ENCODE measurements around the gene MBD5.

MBD5 gene

DNA sequence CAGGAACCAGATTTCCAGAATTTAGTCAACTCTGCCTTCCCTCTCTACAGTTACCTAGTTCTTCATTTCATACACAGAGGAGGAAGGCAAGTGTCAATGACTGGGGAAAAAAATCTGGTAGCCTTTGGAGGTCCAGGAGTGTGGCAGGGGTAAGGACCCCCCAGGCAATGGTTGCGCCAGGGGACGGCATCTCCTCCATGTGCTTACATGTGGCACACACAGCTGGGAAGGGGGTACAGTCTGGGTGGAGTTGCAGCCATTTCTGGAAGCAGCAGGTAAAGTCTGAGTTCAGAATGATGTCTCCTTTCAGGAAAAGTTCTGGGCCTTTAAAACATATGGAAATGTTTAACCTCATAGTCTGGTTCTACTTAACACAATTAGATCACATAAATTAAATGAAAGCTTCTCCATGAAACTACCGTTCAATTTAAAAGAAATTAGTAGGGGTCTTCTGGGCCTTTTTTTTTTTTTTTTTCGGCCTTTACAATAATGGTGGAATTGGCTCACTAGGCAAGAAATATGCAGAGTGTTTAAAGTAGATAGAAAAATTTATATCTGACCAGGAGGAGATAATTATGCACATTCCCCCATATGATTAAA lies 470.0 kb downstream of the MBD5 start:
- DNase-seq: no peak

DNA sequence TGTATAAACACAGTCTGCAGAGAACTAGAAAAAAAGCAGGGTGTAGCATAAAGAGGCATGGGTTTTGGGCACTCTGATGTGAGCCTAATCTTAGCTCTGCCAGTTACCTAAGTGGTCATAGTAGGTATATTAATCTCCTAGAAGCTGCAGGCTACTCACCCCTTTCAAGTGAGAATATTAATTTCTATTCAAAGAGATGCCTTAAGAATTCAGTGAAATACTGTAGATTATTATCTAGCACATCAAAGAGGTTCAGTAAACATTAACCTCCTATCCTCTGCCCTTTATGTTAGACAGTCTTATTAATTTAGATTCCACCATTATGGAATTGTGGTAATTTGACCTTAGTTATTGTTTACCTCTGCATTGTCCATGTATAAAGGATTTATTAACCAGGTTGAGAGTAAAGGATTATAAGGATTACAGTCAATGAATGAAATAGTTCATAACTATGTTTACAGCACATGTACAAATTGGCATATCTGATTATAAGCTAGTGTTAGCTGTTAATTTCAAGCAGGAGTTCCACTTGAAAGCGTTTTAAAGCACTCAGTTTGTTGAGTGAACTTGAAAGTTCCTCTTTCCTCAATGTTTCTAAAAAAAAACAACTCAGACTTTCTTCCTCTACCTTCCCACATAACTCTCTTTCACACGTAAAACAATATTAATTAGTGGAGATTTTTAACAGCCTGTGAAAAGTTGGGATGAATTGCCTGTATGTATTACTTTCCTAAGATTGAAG lies 473.1 kb downstream of the MBD5 start:
- DNase-seq: no peak

DNA sequence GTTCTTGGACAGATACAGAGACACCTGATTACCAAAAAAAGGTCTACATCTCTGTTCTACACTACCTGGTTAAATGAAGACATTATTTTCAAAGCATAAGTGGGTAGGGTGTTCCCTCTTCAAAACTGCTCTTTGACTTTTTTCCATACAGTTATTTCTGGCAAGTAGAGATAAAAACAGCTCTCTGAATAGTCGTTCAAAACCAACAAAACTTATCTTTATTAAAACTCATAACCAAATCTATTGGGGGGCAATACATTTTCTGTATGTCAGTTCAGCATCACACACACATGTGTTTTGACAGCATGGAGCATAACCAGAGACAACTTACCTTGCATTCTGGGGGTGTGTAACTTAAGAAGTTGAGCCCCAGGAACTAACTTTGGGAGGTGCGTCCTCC lies 474.7 kb downstream of the MBD5 start:
- no peak for DNase-seq

DNA sequence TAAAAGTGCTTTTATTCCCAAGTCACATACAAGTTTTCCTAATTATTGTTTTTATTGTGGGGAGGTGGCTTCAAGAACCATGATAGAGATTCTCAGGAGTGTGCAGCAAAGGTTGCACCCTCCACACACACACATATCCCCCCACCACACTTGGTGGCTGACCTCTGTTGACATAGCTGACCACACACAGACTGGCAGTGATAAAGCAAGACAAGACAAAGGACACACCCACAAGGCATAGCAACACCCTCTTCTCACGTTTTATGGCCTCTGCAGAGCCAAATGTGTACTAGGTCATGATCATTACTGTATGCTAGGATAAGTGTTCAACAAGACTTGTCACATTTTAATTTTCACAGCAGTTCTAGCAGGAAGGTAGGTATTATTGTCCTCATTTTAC lies 480.7 kb downstream of the MBD5 start:
- no peak for DNase-seq

DNA sequence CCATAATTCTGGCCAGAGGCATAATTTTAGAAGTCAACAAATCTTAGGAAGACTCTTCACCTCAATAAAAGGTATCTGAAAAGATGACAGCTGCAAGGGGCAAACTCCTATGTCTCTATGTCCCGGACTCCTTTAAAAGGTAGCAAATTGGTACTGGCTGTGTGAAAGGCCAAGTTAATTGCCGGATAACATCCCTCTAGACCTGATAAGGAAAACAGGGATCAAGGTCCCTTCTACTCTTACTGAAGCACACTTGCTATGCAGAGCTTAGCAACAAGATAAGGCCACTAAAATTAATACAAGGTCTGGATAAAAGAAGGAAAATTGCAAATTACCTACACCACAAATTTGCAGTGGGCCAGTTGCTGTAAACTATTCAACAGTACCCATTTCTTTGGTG lies 482.6 kb downstream of the MBD5 start:
- DNase-seq: no peak

DNA sequence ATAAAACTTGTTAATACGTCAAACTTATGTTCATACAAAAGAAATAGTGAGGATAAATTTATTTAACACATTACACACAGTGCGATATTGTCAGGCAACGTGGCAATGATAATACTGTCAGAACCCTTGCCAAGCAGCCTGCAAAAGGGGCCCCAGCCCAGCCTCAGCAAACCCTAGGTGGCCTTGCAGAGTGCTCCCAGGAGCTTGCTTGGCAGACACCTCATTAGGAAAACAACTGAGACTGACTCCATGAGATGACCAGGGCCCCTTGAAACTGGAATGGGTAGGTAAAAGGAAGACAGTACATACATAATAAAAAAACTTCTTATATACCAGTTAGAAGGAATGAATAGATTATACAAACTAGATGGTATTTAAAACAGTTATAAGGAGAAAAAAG lies 487.1 kb downstream of the MBD5 start:
- DNase-seq: no peak

DNA sequence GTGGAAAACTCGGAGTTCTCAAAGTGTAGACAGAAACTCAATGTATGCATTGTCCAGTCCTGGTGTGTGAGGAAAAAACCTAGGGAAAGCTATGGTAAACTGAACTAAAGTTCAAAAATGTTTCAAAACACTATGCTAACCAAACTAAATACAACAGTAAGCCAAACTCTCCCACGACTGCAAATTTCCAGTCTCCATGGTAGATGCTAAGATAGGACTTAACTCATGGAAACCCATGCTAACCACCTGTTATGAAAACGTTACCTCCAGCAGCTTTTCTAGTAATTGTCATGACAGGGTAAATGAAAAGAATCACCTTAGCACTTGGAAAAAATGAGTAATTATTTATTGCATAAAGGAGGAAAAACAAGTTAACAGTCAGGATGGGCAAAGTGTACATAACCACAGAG lies 488.0 kb downstream of the MBD5 start:
- no peak for DNase-seq

DNA sequence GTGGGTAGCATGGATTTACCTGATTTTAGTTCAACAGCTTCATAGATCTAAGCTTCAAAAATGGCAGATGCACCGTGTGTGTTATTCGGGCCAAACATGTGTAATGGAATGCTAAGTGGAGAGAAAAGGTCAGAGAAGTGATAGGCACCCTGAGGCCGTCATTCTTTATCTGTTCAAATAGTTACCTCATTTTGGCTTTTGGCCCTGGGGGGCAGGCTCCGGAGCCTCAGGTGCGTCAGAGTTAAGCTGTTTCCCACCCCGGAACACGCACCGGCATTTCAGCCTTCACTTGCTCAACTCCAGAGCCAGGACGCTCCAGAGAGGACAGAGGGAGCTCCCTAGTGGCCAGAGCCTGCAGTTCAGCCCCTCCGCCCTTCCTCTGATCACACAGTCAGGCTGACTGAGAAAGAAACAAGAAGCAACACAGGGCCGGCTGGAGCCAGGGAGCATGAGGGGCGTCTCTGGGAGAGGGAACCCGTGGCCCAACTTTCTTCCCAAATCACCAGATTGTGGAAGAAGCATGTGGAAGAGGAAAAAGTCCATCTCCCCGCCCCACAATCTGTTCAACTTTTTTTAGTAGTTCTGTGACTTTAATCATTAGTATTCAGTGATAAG lies 488.5 kb downstream of the MBD5 start:
- peak; percentile 78 for DNase-seq

DNA sequence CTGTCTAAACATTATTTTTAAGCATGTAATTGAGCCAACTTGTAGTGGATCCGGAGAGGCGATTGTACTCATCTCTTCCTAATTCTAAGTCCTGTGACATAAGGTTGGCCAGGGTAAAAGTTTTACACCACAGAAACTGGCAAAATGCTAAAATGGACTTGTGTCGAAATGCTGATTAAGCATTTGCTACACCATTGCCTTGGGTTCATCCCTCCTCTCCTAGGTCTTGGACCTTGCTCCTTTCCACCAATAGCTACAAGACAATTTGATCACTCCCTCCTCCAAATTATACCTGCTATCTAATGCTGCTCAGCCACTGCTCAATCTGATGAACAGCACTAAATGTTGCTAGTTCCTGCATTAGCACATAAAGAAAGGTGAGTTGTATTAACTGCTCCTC lies 491.0 kb downstream of the MBD5 start:
- no peak for DNase-seq

DNA sequence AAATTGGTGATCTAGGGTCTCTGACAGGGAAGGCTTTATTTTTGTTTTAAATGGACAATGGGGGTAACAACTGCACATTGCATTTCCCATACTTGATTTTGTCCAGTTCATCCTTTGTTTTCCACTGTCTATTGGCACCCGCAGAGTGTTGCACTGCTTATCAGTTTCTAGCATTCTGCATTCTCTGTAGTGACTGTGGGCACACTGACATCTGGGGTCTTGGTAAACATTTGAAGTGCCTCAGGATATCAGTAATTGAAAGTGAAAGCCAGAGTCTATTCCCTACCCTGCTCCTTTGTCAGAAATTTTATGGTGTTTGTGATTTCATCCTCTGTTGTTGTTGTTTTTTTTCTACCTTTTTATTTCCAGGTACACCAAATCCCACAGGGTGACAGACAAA lies 491.6 kb downstream of the MBD5 start:
- no peak for DNase-seq

DNA sequence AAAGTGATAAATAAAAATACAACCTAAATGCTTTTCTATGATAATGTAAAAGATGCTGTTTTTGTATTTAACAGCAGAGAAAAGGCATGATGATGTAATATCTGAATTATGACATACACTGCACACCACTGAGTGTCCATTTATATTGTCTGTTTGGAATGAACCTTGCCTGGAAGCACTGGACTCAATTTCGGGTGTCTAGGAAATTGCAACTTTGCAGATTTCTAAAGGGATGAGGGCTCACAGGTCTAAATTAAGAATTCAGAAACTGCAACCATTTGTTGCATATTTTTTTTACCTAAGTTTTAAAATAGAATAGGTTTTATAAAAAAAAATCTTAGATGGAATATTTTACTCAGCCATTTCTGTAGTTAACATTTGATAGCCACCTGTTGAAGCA lies 492.5 kb downstream of the MBD5 start:
- no peak for DNase-seq

DNA sequence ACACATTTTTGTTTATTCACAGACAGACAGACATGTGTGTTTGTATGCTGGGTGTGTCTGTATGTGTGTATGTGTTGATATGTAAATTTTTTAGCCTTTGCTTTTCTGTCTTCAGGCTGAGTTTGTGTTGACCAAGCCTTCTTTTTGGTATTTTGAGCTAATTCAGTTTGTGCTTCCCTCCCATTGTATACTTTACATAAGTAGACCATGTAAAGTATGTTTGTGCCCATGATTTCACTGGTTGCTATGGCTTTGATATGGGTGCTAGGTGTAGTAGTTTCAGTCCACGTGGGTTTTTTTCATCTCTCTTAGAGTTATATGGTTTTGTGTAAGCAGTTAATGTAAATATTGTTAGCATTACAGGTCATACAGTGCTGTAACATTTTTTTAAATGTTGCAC lies 494.2 kb downstream of the MBD5 start:
- no peak for DNase-seq

DNA sequence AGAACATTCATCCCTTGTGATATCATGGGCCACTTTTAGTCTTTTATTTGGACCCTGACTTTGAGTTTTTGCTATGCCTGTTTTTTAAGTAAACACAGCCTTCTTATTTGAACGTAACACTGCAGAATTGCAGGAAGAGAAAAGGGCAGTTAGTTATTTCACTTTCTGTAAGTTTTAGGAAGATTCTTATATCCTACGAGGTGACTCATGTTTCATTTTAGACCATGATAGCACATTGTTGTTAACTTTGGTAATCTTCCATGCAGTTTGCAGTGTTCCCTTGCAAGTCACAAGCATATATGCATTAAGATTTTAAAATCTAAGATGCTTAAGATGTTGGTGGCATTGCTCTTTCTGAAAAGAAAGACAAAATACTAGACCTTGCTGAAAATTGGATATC lies 495.1 kb downstream of the MBD5 start:
- no peak for DNase-seq

DNA sequence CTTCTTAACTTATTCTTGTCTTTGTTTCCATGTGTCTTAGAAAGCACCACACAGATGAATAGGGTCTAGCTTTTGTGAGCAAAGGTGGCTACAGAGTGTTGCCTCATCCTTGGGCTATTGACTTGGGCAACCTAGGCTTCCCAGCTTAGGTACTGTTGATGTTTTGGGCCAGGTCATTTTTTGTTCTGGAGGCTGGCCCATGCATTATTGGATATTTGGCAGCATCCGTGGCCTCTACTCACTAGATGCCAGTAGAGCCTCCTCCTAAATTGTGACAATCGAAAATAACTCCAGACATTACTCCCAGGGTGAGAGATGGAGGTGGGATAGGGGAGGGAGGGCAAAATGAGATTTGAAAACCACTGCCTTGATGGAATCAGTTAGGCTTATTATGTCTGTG lies 496.4 kb downstream of the MBD5 start:
- DNase-seq: no peak

DNA sequence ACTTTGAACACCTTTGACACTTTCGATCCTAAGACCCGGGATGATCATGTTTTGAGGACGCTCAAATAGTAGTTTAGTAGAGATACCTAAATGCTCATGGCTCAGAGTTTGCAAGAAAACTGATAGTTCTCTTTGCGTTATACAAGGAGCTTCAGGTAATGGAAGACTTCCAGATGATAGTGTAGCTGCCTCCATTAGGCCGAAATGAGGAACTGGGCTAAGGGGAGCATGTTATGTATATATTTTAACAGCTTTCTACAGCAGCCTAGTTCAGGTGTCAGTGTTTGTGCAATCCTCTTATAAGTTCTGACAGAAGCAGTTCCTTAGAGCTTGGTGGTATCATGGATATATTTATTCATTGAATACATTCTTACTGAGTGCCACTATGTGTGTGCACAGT lies 496.9 kb downstream of the MBD5 start:
- no peak for DNase-seq

DNA sequence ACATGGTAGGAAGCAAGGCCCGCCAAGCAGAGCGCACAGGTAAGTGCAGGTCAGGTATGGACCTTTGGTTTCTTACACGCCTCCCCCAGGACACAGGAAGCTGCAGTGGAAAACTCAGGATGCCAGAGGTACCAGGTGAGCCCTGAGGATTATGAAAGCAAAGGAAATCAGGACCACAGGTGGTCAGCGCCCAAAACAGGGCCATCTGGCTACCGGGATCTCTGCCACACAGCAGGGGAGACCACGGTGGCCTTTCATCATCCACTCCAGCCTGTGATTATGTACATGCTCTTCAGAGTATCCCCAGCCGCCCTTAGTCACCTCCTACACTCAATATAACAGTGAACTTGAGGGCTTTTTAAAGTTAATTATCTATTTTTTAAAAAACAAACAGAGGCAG lies 498.1 kb downstream of the MBD5 start:
- no peak for DNase-seq

DNA sequence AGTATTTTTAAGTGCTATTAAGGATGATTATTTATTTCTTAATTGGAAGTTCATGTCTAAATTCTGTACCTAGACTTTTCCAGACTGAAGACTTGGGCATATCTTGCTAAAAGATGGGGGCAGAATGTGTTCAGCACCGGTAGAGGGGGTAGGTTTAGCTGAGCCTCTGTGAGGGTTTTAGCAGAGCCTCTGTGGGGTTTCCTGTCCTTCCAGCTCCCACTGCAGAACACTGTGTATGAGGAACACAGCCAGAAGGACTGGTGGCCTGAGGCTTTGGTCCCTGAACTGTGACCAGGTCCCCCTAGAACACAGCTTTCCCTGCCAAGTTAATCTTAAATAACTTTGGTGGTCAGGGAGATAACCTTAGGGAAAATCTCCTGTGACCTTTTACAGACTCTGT lies 500.3 kb downstream of the MBD5 start:
- DNase-seq: no peak

DNA sequence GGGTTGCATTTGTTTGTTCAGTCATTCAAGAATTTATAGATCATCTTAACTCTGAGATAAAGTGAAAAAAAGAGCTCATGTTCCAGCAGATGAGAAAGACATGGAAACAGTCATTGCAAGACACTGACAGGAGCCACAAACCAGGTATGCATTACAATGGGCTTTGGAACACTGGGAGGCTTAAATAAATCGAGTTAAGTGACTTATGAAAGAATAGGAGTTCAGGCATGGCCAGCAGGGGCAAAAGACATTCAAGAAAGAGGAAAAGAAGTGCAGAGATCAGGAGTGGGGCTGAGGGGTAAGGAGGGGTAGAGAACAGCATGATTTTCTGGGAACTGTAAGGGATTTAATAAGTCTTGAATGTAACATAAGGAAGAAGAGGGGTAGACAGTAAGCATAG lies 502.4 kb downstream of the MBD5 start:
- no peak for DNase-seq

DNA sequence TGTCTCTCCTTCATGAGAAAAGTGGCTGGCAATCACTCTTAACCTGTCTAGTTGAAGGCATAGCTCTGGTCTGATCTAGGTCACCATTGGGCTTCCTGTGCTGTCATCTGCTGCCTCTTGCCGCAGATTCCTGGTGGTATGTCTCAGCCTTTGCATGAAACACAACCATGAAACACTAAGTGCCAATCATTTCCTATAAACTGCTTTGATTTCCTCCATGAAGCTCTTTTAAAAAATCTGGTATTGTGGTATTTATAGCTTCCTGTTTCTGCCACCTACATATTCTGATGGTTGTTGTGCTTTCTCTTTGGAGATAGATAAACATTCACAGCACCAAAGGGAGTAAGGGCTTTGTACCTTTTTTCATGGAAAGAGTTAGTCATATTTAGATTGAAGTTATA lies 503.6 kb downstream of the MBD5 start:
- peak; percentile 56 for DNase-seq

DNA sequence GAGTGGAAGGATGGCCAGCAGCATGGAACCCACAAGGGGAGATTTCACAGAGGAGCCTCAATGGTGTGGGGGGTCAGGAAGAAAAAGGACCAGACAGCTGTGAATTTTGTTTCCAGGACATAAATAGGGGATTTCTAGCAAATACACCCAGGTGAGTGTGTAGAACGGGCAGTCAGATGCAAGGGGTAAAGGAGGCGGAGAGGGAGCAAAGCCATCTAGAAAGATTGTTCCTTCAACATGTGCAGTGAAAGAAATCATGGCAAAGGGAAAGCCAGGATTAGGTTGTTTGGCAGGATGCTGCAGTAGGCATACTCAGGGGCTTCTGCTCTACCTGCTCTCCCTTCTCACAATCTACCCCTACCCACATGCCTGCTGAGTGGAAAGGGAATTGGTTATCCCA lies 504.2 kb downstream of the MBD5 start:
- no peak for DNase-seq

DNA sequence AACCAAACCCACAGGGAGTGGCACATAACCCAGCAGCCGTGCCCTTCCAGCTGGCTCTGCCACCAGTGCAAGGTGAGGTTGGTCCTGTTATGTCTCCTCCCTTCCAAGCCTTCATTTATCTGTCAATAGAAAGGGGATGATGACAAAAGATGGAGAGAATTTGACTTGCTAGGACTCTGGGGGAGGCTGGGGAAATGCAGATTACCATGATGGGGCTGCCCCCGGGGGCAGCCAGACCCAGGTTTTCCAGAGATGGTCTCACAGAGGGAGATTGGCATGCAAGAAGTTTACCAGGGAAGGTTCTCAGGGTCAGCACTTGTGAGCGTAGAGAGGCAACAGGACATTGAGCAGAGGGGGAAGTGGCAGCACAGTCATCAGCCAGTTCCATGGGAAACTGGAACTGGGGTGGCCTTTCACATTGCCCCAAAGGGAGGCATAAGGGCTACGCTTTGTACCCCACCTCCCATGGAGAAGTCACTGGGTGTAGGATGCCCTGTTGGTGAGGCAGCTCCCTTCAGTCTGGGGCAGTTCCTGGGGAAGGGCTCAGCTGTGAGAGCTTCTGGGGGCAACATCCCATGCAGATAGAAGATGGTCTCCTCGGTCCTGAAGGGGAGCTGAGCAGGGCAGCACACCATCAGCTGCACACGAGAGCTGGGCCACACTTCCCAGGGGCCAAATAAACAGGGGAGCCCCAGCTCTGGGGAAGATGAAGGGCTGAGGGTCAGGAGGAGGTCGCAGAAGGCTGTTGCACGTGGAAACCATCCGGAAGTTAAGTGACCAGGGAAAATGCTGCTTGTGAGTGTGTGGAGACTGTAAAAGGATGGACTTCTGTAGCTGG lies 505.8 kb downstream of the MBD5 start:
- DNase-seq: no peak

DNA sequence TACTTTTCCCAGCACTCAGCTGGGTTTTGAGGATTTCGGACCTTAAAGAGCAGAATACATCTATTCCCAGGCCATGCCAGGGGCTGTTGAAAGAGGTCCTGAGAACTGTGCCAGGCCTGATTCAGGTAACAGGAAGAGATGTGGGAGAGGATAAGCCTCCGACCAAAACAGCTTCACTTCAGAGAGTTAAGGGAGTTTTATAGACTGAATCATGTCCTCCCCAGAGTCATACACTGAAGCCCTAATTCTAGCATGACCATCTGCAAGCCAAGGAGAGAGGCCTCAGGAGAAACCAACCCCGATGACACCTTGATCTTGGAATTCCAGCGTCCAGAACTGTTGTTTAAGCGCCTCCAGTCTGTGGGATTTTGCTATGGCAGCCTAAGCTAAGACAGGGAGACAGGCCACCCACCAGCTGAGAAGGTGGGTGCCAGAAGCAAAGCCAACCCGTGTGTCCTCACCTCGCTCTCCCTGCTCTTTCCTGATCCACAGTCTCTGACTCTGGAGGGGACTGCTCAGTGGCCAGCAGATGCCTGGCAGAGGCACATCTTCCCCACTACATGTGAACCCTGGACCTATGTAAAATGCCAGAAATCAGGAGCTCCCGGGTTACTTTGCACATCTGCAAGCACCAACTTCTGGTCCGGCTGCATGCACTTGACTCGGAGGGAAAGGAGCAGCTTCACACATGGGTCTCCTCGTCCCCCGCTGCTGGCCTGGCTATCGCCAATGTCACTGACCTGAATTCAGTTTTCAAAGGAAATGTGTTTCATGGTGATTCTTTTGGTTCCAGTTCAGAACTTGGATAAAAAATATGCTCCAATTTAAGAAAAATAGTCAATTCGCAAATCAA lies 506.8 kb downstream of the MBD5 start:
- DNase-seq: no peak
